Neuronal stem cell (in vitro differentiated cells): ENCODE results near the gene AUTS2.

Source experiments
- DNase-seq: peaks from one replicate; pipeline ENCODE4 v3.0.0-alpha.2; 2013; ENCODE audit warnings: low spot score
- H2AFZ ChIP-seq: one replicate; pipeline ENCODE4 v1.6.1; 2013; ENCODE audit warnings: mild to moderate bottlenecking, low read length, inconsistent platforms
- H2AK5ac ChIP-seq: 2 replicates; pipeline ENCODE4 v1.6.1; 2013; ENCODE audit warnings: low read depth, mild to moderate bottlenecking, inconsistent platforms, low read length, moderate library complexity, mixed read lengths
- H2BK120ac ChIP-seq: 2 replicates; pipeline ENCODE4 v1.6.1; 2013; ENCODE audit warnings: low read depth, mild to moderate bottlenecking, inconsistent platforms, low read length, moderate library complexity, mixed read lengths
- H2BK12ac ChIP-seq: one replicate; pipeline ENCODE4 v1.6.1; 2013; ENCODE audit warnings: low read length, inconsistent platforms
- H2BK15ac ChIP-seq: 2 replicates; pipeline ENCODE4 v1.6.1; 2013; ENCODE audit warnings: mild to moderate bottlenecking, low read length, inconsistent platforms, mixed read lengths
- H2BK5ac ChIP-seq: one replicate; pipeline ENCODE4 v1.6.1; 2013; ENCODE audit warnings: inconsistent platforms, mild to moderate bottlenecking, low read length, moderate library complexity
- H3K14ac ChIP-seq: one replicate; pipeline ENCODE4 v1.6.1; 2013; ENCODE audit warnings: low read length, inconsistent platforms
- H3K18ac ChIP-seq: 2 replicates; pipeline ENCODE4 v1.6.1; 2013; ENCODE audit warnings: low read length, inconsistent platforms
- H3K23ac ChIP-seq: 2 replicates; pipeline ENCODE4 v1.6.1; 2013; ENCODE audit warnings: low read depth, mild to moderate bottlenecking, mixed read lengths, low read length, inconsistent platforms; ENCODE audit not compliant: poor library complexity
- H3K27ac ChIP-seq: replicated peaks from 3 replicates; pipeline ENCODE4 v1.5.1; 2013; ENCODE audit warnings: low read length, inconsistent platforms
- H3K27me3 ChIP-seq, 3 experiments: 2 replicates each; pipeline ENCODE4 v1.6.1; 2013; ENCODE audit warnings: low read length in 3 of 3, mild to moderate bottlenecking in 2 of 3, inconsistent platforms in 1 of 3, low read depth in 1 of 3, mixed read lengths in 1 of 3, moderate library complexity in 1 of 3; ENCODE audit not compliant: control insufficient read depth in 3 of 3, insufficient read depth in 3 of 3
- H3K36me3 ChIP-seq, 2 donors: replicated peaks in 1 of 2; 2 replicates each; pipeline ENCODE4 v1.6.1; 2013; ENCODE audit warnings: low read length in 2 of 2; ENCODE audit not compliant: control insufficient read depth in 2 of 2, insufficient read depth in 2 of 2
- H3K4ac ChIP-seq: 2 replicates; pipeline ENCODE4 v1.6.1; 2013; ENCODE audit warnings: inconsistent platforms, mild to moderate bottlenecking, low read length, moderate library complexity
- H3K4me1 ChIP-seq, 2 donors: 1 replicate in 1 of 2; 2 replicates in 1 of 2; pipeline ENCODE4 v1.6.1; 2013; ENCODE audit warnings: low read length in 2 of 2, low read depth in 1 of 2; ENCODE audit not compliant: control insufficient read depth in 2 of 2, insufficient read depth in 1 of 2
- H3K4me2 ChIP-seq: one replicate; pipeline ENCODE4 v1.6.1; 2013; ENCODE audit warnings: mild to moderate bottlenecking, low read length, inconsistent platforms; ENCODE audit not compliant: insufficient read depth, poor library complexity, severe bottlenecking
- H3K4me3 ChIP-seq, 2 donors: 2 replicates each; pipeline ENCODE4 v1.5.1; 2013; ENCODE audit warnings: low read length in 2 of 2, mild to moderate bottlenecking in 2 of 2, inconsistent platforms in 1 of 2, moderate library complexity in 1 of 2
- H3K79me1 ChIP-seq: one replicate; pipeline ENCODE4 v1.6.1; 2013; ENCODE audit warnings: low read depth, mild to moderate bottlenecking, inconsistent platforms, low read length, moderate library complexity
- H3K9ac ChIP-seq: one replicate; pipeline ENCODE4 v1.6.1; 2013; ENCODE audit warnings: mild to moderate bottlenecking, low read depth, low read length, inconsistent platforms; ENCODE audit not compliant: poor library complexity
- H3K9me3 ChIP-seq, 2 donors: replicated peaks in 1 of 2; 2 replicates each; pipeline versions ENCODE3 to v1.6.1; 2013; ENCODE audit warnings: low read length in 2 of 2, mild to moderate bottlenecking in 2 of 2, inconsistent platforms in 1 of 2, low read depth in 1 of 2, mixed read lengths in 1 of 2, moderate library complexity in 1 of 2; ENCODE audit not compliant: control insufficient read depth in 2 of 2, insufficient read depth in 1 of 2
- H4K8ac ChIP-seq: one replicate; pipeline ENCODE4 v1.6.1; 2013; ENCODE audit warnings: low read depth, mild to moderate bottlenecking, inconsistent platforms, low read length, moderate library complexity
- H4K91ac ChIP-seq: one replicate; pipeline ENCODE4 v1.6.1; 2013; ENCODE audit warnings: low read length, low read depth, mild to moderate bottlenecking, inconsistent platforms; ENCODE audit not compliant: poor library complexity
- WGBS, 2 donors: extraction: QIAGEN DNeasy Blood & Tissue Kit; methylation state at CpG; one replicate each; pipeline ENCODE4 v1.1.7; 2013; ENCODE audit warnings: missing lambda C conversion rate in 2 of 2, mixed read lengths in 1 of 2; ENCODE audit not compliant: insufficient read length in 2 of 2, insufficient replicate concordance in 1 of 2; ENCODE audit errors: extremely low coverage in 2 of 2; 5-methylcytosine and 5-hydroxymethylcytosine counted together

The AUTS2 gene

GRCh38 chr7:69816501-69816900, 218.2 kb downstream of the AUTS2 start:
- H3K4me1 ChIP-seq = peaks cover 31 to 46% of the 10 kb centered on the region in 2 donors
- H3K23ac ChIP-seq = no peak overlapping the region
- H4K91ac ChIP-seq = no peak overlapping the region
- H3K4me2 ChIP-seq = no peak overlapping the region
- DNase-seq = no peak
- no peaks in the 10 kb centered on the region for H3K79me1 ChIP-seq
- WGBS, 2 donors = no CpG with 5 or more reads among the region's 3 CpGs
- no peak overlapping the region for H4K8ac ChIP-seq
- H3K36me3 ChIP-seq = no peaks in the 10 kb centered on the region
- no peak overlapping the region for H3K9ac ChIP-seq
- H2AK5ac ChIP-seq = no peak overlapping the region
- no peak overlapping the region for H3K18ac ChIP-seq
- H3K14ac ChIP-seq = no peak overlapping the region
- H3K27ac ChIP-seq = no peak overlapping the region
- no peak overlapping the region for H2BK5ac ChIP-seq
- H3K4ac ChIP-seq = no peak overlapping the region
- H2AFZ ChIP-seq = no peak overlapping the region
- H3K4me3 ChIP-seq = no peak overlapping the region
- no peaks in the 10 kb centered on the region for H3K27me3 ChIP-seq
- H2BK15ac ChIP-seq = no peak overlapping the region
- no peak overlapping the region for H2BK120ac ChIP-seq
- H2BK12ac ChIP-seq = no peak overlapping the region
- no peaks in the 10 kb centered on the region for H3K9me3 ChIP-seq

- Histone ChIP-seq H2BK5ac (no peak overlapping the region), H2AK5ac (no peak overlapping the region), H3K4me1 (peaks cover 31 to 46% of the 10 kb centered on the region in 2 donors), H4K91ac (no peak overlapping the region), H3K27ac (no peak overlapping the region), H3K14ac (no peak overlapping the region), H3K9me3 (no peaks in the 10 kb centered on the region), H2BK15ac (no peak overlapping the region), H3K18ac (no peak overlapping the region), H4K8ac (no peak overlapping the region), H3K4ac (no peak overlapping the region), H3K27me3 (no peaks in the 10 kb centered on the region), H3K4me3 (no peak overlapping the region), H3K4me2 (no peak overlapping the region), H3K9ac (no peak overlapping the region), H3K79me1 (no peaks in the 10 kb centered on the region), H2AFZ (no peak overlapping the region), H3K23ac (no peak overlapping the region), H2BK120ac (no peak overlapping the region), H3K36me3 (no peaks in the 10 kb centered on the region), H2BK12ac (no peak overlapping the region)
- DNase-seq = no peak
- no CpG with 5 or more reads among the region's 2 CpGs for WGBS, 2 donors
These were observed 218.8 kb downstream of the AUTS2 start for GRCh38 chr7:69817121-69817520.

- H3K4ac ChIP-seq = no peak overlapping the region
- no peak overlapping the region for H2BK15ac ChIP-seq
- H3K36me3 ChIP-seq = no peaks in the 10 kb centered on the region
- no peak overlapping the region for H3K27ac ChIP-seq
- no peaks in the 10 kb centered on the region for H3K9me3 ChIP-seq
- H3K4me3 ChIP-seq = no peak overlapping the region
- H2AK5ac ChIP-seq = no peak overlapping the region
- H2AFZ ChIP-seq = no peak overlapping the region
- no peak for DNase-seq
- WGBS, 2 donors = no CpG with 5 or more reads among the region's 5 CpGs
- H3K4me1 ChIP-seq = peaks cover 33 to 43% of the 10 kb centered on the region in 2 donors
- H2BK12ac ChIP-seq = no peak overlapping the region
- no peak overlapping the region for H3K23ac ChIP-seq
- H3K4me2 ChIP-seq = no peak overlapping the region
- no peak overlapping the region for H4K8ac ChIP-seq
- no peak overlapping the region for H3K18ac ChIP-seq
- no peak overlapping the region for H2BK120ac ChIP-seq
- no peak overlapping the region for H2BK5ac ChIP-seq
- H3K14ac ChIP-seq = no peak overlapping the region
- H3K79me1 ChIP-seq = no peaks in the 10 kb centered on the region
- H3K27me3 ChIP-seq = no peaks in the 10 kb centered on the region
- H3K9ac ChIP-seq = no peak overlapping the region
- no peak overlapping the region for H4K91ac ChIP-seq
These were observed 219.8 kb downstream of the AUTS2 start for GRCh38 chr7:69817841-69818635.

GRCh38 chr7:69818636-69819332, 220.5 kb downstream of the AUTS2 start:
- Histone ChIP-seq H3K79me1 (no peaks in the 10 kb centered on the region), H3K18ac (no peak overlapping the region), H3K27me3 (no peaks in the 10 kb centered on the region), H3K4ac (no peak overlapping the region), H4K91ac (no peak overlapping the region), H2BK12ac (no peak overlapping the region), H2BK5ac (no peak overlapping the region), H3K4me2 (no peak overlapping the region), H3K36me3 (no peaks in the 10 kb centered on the region), H3K27ac (no peak overlapping the region), H3K23ac (no peak overlapping the region), H3K9ac (no peak overlapping the region), H2AK5ac (no peak overlapping the region), H4K8ac (no peak overlapping the region), H3K9me3 (no peaks in the 10 kb centered on the region), H3K4me1 (peaks cover 33 to 42% of the 10 kb centered on the region in 2 donors), H2AFZ (no peak overlapping the region), H3K14ac (no peak overlapping the region), H2BK120ac (no peak overlapping the region), H3K4me3 (no peak overlapping the region), H2BK15ac (no peak overlapping the region)
- WGBS, 2 donors = no CpG with 5 or more reads among the region's 7 CpGs
- DNase-seq = no peak
